ENCODE results near the gene EPHB2.
A peak's percentile ranks its signal among the peaks of the same experiment; 100 is the strongest.

EPHB2 gene

GRCh38 chr1:22709227-22709626 is 1.4 kb upstream of the EPHB2 start:
- no peak for DNase-seq (ENCODE audit: low spot score)
- in situ Hi-C loops (cut with MboI; ENCODE audit: low pct_unique_long_range_greater_than_20kb, low sequenced_read_pairs, unreplicated experiment), result loop anchor here (25.0 kb wide), 1 partner anchor 178 kb away; no protein-coding TSS in a partner anchor
- no peak for TF ChIP-seq CTCF (IDR thresholded peaks at IDR 0.05; ENCODE audit: extremely low read depth, insufficient read depth, missing control alignments)

GRCh38 chr1:22709891-22710700 is 543 bp upstream of the EPHB2 start:
- no peak for TF ChIP-seq CTCF (IDR thresholded peaks at IDR 0.05; ENCODE audit: extremely low read depth, insufficient read depth, missing control alignments)
- DNase-seq (ENCODE audit: low spot score), result peak; percentile 64
- in situ Hi-C loops (cut with MboI; ENCODE audit: low pct_unique_long_range_greater_than_20kb, low sequenced_read_pairs, unreplicated experiment), result loop anchor here (25.0 kb wide), 1 partner anchor 177 kb away; no protein-coding TSS in a partner anchor

- in situ Hi-C loops (cut with MboI; ENCODE audit: low pct_unique_long_range_greater_than_20kb, low sequenced_read_pairs, unreplicated experiment), result loop anchor here (25.0 kb wide), 1 partner anchor 176 kb away; no protein-coding TSS in a partner anchor
- peak; percentile 50 for DNase-seq (ENCODE audit: low spot score)
- TF ChIP-seq CTCF (IDR thresholded peaks at IDR 0.05; ENCODE audit: extremely low read depth, insufficient read depth, missing control alignments), result no peak
Measured at GRCh38 chr1:22711071-22711470, 432 bp downstream of the EPHB2 start.

- in situ Hi-C loops (cut with MboI; ENCODE audit: low pct_unique_long_range_greater_than_20kb, low sequenced_read_pairs, unreplicated experiment), result loop anchor here (25.0 kb wide), 1 partner anchor 175 kb away; no protein-coding TSS in a partner anchor
- DNase-seq (ENCODE audit: low spot score), result no peak
- TF ChIP-seq CTCF (IDR thresholded peaks at IDR 0.05; ENCODE audit: extremely low read depth, insufficient read depth, missing control alignments), result no peak
Measured at GRCh38 chr1:22711591-22712501, 1.2 kb downstream of the EPHB2 start.

- in situ Hi-C loops (cut with MboI; ENCODE audit: low pct_unique_long_range_greater_than_20kb, low sequenced_read_pairs, unreplicated experiment), result loop anchor here (25.0 kb wide), 1 partner anchor 175 kb away; no protein-coding TSS in a partner anchor
- peak; percentile 60 for DNase-seq (ENCODE audit: low spot score)
- no peak for TF ChIP-seq CTCF (IDR thresholded peaks at IDR 0.05; ENCODE audit: extremely low read depth, insufficient read depth, missing control alignments)
Measured at GRCh38 chr1:22712502-22713271, 2.0 kb downstream of the EPHB2 start.

GRCh38 chr1:22714455-22714854 is 3.8 kb downstream of the EPHB2 start:
- no peak for TF ChIP-seq CTCF (IDR thresholded peaks at IDR 0.05; ENCODE audit: extremely low read depth, insufficient read depth, missing control alignments)
- no peak for DNase-seq (ENCODE audit: low spot score)
- in situ Hi-C loops (cut with MboI; ENCODE audit: low pct_unique_long_range_greater_than_20kb, low sequenced_read_pairs, unreplicated experiment), result loop anchor here (25.0 kb wide), 1 partner anchor 173 kb away; no protein-coding TSS in a partner anchor
